Nephron progenitor cell (in vitro differentiated cells): ENCODE results near the gene ANKRD2.

ENCODE experiments used
- DNase-seq: peaks from one replicate; pipeline ENCODE4 v3.0.0; 2021
- H3K27ac Mint-ChIP-seq: 2 replicates; pipeline ENCODE4 v1.8.0; 2021; ENCODE audit warnings: mild to moderate bottlenecking, moderate library complexity, mixed read lengths
- H3K27me3 Mint-ChIP-seq: 2 replicates; pipeline ENCODE4 v1.8.0; 2021; ENCODE audit warnings: mild to moderate bottlenecking, low read depth, mixed read lengths; ENCODE audit not compliant: poor library complexity
- H3K36me3 Mint-ChIP-seq: 2 replicates; pipeline ENCODE4 v1.8.0; 2021; ENCODE audit warnings: low read depth, mixed read lengths
- H3K4me1 Mint-ChIP-seq: 2 replicates; pipeline ENCODE4 v1.8.0; 2021; ENCODE audit warnings: mixed read lengths
- H3K4me3 Mint-ChIP-seq: 2 replicates; pipeline ENCODE4 v1.8.0; 2021; ENCODE audit warnings: mild to moderate bottlenecking, moderate library complexity, mixed read lengths
- H3K9me3 Mint-ChIP-seq: 2 replicates; pipeline ENCODE4 v1.8.0; 2021; ENCODE audit warnings: mild to moderate bottlenecking, moderate library complexity, mixed read lengths
- TF ChIP-seq, protein P1 (sequence below): fragments of 200-600 bp; sonication (generic); IDR thresholded peaks from 2 replicates; pipeline ENCODE4 v1.5.0; 2021; ENCODE audit warnings: antibody characterized with exemption

The ANKRD2 gene

DNA sequence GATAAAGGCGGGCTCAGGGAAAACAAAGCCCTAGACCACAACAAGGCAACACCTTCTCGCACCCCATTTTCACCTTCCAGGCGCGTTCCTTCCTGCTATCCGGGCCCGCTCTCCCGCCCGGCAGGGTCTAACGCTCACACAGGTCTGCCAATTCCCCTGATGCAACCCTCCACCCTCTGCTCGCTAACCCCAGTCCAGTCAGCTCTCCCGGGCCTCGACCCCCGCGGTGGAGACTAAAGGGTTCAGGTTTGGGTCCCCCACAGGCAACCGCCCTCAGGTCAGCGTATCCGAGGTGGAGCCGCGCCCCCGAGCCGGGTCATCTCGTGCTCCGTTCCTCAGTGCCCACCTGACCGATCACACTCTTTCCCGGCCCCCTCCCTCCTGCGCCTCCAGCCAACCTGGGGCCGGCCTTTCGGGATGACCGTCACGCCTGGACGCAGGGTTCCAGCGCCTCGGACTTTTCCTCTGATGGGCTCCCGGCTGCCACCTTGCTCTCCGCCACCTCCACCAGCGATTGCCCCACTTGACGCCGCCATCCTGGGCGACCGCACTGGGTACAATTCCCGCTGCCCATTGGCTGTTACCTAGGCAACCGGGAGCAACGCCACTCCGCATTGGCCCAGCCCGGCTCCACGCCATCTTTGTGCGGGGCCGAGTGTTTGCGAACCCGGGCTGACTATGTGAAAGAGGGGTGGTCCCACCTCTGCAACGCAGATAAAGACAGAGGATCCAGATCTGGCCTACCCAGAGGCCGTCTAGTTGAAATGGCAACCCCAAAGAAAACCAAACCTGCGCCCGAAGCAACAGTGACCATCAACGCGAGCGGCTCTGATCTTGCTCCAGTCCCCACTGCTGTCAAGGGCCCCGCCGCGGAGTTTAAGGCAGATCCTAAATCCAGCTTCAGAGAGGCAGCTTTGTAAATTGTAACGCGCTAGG, 60.6 kb downstream of the ANKRD2 start, which contains the start of gene MORN4:
MORN4 (minus strand) TSS at position 552 of the 936 bp plus-strand sequence. CDS start 13,847 bp downstream, outside the sequence.
- Mint-ChIP-seq H3K4me3 (peak within 1 kb of the TSS; percentile 98), H3K27ac (peak within 1 kb of the TSS; percentile 97), H3K4me1 (peaks cover 22% of the 10 kb centered on the region), H3K9me3 (no peaks in the 10 kb centered on the region), H3K27me3 (peaks cover 8% of the 10 kb centered on the region), H3K36me3 (peaks cover 9% of the 10 kb centered on the region)
- DNase-seq: peak; percentile 92
- TF ChIP-seq, protein P1, sequence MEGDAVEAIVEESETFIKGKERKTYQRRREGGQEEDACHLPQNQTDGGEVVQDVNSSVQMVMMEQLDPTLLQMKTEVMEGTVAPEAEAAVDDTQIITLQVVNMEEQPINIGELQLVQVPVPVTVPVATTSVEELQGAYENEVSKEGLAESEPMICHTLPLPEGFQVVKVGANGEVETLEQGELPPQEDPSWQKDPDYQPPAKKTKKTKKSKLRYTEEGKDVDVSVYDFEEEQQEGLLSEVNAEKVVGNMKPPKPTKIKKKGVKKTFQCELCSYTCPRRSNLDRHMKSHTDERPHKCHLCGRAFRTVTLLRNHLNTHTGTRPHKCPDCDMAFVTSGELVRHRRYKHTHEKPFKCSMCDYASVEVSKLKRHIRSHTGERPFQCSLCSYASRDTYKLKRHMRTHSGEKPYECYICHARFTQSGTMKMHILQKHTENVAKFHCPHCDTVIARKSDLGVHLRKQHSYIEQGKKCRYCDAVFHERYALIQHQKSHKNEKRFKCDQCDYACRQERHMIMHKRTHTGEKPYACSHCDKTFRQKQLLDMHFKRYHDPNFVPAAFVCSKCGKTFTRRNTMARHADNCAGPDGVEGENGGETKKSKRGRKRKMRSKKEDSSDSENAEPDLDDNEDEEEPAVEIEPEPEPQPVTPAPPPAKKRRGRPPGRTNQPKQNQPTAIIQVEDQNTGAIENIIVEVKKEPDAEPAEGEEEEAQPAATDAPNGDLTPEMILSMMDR: no peak
